ENCODE data around the gene SIGLEC5. TPM values are rescaled to one million over a fixed set of nuclear protein-coding genes. Genes with fewer than 3 reads are reported as not detected.

Gene SIGLEC5
- total and polyA plus RNA-seq, 2 experiments from 2014 or later, result not detected

DNA sequence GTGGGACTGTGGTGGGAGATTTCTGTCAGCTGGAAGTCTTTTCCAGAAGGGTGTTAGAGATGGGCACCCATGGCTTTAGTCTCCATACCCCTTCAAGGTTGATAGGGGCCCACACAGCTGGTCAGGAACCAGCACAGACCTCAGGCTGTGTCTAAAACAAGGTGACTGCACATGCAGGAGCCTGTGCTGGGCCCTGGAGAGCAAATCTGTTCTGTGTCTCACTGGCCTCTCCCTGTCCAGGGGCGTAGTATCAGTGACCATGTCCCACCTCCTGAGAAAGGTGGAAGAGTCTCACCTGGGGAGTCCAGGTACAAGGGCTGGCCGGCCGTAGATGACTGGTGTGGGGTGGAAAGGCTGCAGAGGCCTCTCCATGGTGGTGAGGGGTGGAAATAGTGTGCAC lies 39.8 kb downstream of the SIGLEC5 start (continued):
- TF ChIP-seq, protein P1, sequence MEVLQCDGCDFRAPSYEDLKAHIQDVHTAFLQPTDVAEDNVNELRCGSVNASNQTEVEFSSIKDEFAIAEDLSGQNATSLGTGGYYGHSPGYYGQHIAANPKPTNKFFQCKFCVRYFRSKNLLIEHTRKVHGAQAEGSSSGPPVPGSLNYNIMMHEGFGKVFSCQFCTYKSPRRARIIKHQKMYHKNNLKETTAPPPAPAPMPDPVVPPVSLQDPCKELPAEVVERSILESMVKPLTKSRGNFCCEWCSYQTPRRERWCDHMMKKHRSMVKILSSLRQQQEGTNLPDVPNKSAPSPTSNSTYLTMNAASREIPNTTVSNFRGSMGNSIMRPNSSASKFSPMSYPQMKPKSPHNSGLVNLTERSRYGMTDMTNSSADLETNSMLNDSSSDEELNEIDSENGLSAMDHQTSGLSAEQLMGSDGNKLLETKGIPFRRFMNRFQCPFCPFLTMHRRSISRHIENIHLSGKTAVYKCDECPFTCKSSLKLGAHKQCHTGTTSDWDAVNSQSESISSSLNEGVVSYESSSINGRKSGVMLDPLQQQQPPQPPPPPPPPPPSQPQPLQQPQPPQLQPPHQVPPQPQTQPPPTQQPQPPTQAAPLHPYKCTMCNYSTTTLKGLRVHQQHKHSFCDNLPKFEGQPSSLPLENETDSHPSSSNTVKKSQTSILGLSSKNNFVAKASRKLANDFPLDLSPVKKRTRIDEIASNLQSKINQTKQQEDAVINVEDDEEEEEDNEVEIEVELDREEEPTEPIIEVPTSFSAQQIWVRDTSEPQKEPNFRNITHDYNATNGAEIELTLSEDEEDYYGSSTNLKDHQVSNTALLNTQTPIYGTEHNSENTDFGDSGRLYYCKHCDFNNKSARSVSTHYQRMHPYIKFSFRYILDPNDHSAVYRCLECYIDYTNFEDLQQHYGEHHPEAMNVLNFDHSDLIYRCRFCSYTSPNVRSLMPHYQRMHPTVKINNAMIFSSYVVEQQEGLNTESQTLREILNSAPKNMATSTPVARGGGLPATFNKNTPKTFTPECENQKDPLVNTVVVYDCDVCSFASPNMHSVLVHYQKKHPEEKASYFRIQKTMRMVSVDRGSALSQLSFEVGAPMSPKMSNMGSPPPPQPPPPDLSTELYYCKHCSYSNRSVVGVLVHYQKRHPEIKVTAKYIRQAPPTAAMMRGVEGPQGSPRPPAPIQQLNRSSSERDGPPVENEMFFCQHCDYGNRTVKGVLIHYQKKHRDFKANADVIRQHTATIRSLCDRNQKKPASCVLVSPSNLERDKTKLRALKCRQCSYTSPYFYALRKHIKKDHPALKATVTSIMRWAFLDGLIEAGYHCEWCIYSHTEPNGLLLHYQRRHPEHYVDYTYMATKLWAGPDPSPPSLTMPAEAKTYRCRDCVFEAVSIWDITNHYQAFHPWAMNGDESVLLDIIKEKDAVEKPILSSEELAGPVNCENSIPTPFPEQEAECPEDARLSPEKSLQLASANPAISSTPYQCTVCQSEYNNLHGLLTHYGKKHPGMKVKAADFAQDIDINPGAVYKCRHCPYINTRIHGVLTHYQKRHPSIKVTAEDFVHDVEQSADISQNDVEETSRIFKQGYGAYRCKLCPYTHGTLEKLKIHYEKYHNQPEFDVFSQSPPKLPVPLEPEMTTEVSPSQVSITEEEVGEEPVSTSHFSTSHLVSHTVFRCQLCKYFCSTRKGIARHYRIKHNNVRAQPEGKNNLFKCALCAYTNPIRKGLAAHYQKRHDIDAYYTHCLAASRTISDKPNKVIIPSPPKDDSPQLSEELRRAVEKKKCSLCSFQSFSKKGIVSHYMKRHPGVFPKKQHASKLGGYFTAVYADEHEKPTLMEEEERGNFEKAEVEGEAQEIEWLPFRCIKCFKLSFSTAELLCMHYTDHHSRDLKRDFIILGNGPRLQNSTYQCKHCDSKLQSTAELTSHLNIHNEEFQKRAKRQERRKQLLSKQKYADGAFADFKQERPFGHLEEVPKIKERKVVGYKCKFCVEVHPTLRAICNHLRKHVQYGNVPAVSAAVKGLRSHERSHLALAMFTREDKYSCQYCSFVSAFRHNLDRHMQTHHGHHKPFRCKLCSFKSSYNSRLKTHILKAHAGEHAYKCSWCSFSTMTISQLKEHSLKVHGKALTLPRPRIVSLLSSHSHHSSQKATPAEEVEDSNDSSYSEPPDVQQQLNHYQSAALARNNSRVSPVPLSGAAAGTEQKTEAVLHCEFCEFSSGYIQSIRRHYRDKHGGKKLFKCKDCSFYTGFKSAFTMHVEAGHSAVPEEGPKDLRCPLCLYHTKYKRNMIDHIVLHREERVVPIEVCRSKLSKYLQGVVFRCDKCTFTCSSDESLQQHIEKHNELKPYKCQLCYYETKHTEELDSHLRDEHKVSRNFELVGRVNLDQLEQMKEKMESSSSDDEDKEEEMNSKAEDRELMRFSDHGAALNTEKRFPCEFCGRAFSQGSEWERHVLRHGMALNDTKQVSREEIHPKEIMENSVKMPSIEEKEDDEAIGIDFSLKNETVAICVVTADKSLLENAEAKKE (CRISPR knock-in tag; IDR thresholded peaks at IDR 0.05), result no peak
- no peak for TF ChIP-seq ZNF114 (CRISPR knock-in tag; IDR thresholded peaks at IDR 0.05)

DNA sequence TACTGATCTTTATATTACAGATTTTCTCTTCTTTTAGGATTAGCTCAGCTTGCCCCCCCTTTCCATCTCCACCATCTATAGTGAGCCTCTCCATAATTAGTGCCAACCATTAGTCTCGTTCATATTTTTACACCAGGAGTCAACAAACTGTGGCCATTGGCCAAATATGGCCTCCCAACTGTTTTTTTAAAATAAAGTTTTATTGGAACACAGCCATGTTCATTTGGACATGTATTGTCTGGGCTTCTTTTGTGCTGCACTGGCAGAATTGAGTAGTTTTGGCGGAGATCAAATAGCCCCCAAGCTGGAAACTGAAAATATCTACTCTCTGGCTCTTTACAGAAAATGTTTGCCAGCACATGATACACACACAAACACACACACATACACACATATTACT lies 40.7 kb downstream of the SIGLEC5 start:
- H3K36me3 Mint-ChIP-seq (ENCODE audit: low read depth), result peaks cover 44% of the 10 kb centered on the region
- H3K27ac Mint-ChIP-seq, result no peak overlapping the region
- H3K9me3 Mint-ChIP-seq, result peaks cover 37% of the 10 kb centered on the region
- no peak for DNase-seq (ENCODE audit: low spot score)
- H3K4me3 ChIP-seq, result no peak overlapping the region
- no peaks in the 10 kb centered on the region for H3F3A ChIP-seq (replicated peaks; ENCODE audit: low read depth)
- peaks cover 5% of the 10 kb centered on the region for H3K27me3 Mint-ChIP-seq (ENCODE audit: insufficient read depth, low read depth, poor library complexity)
- H3K79me2 ChIP-seq (replicated peaks; ENCODE audit: insufficient read depth), result no peaks in the 10 kb centered on the region
- H3K27me3 ChIP-seq (ENCODE audit: insufficient read depth), result no peaks in the 10 kb centered on the region
- no peaks in the 10 kb centered on the region for H4K20me1 ChIP-seq (replicated peaks; ENCODE audit: insufficient read depth)
- no peak overlapping the region for H2AFZ ChIP-seq
- H3K27ac ChIP-seq (ENCODE audit: low read depth), result no peak overlapping the region
- ATAC-seq, result no peak
- 0 out of 2 replicates have a peak, but pooled peaks cover 4% of the 10 kb centered on the region for H3K9me2 ChIP-seq (ENCODE audit: insufficient read depth)
- H3K4me2 ChIP-seq, result no peak overlapping the region
- peaks cover 4% of the 10 kb centered on the region; the same call in 1 of the 3 replicates for H3K4me1 Mint-ChIP-seq
- TF ChIP-seq EZH2 (IDR thresholded peaks at IDR 0.05; ENCODE audit: low read depth, unreplicated experiment) (no peak), ZNF331 (CRISPR knock-in tag; IDR thresholded peaks at IDR 0.05; ENCODE audit: low read depth) (no peak), JUNB (IDR thresholded peaks at IDR 0.05; ENCODE audit: unreplicated experiment) (no peak), CREB1 (CRISPR knock-in tag; IDR thresholded peaks at IDR 0.05; ENCODE audit: low read depth) (no peak)
- TF ChIP-seq, protein P2, sequence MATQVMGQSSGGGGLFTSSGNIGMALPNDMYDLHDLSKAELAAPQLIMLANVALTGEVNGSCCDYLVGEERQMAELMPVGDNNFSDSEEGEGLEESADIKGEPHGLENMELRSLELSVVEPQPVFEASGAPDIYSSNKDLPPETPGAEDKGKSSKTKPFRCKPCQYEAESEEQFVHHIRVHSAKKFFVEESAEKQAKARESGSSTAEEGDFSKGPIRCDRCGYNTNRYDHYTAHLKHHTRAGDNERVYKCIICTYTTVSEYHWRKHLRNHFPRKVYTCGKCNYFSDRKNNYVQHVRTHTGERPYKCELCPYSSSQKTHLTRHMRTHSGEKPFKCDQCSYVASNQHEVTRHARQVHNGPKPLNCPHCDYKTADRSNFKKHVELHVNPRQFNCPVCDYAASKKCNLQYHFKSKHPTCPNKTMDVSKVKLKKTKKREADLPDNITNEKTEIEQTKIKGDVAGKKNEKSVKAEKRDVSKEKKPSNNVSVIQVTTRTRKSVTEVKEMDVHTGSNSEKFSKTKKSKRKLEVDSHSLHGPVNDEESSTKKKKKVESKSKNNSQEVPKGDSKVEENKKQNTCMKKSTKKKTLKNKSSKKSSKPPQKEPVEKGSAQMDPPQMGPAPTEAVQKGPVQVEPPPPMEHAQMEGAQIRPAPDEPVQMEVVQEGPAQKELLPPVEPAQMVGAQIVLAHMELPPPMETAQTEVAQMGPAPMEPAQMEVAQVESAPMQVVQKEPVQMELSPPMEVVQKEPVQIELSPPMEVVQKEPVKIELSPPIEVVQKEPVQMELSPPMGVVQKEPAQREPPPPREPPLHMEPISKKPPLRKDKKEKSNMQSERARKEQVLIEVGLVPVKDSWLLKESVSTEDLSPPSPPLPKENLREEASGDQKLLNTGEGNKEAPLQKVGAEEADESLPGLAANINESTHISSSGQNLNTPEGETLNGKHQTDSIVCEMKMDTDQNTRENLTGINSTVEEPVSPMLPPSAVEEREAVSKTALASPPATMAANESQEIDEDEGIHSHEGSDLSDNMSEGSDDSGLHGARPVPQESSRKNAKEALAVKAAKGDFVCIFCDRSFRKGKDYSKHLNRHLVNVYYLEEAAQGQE (IDR thresholded peaks at IDR 0.05; ENCODE audit: unreplicated experiment), result no peak
- TF ChIP-seq, protein P3, sequence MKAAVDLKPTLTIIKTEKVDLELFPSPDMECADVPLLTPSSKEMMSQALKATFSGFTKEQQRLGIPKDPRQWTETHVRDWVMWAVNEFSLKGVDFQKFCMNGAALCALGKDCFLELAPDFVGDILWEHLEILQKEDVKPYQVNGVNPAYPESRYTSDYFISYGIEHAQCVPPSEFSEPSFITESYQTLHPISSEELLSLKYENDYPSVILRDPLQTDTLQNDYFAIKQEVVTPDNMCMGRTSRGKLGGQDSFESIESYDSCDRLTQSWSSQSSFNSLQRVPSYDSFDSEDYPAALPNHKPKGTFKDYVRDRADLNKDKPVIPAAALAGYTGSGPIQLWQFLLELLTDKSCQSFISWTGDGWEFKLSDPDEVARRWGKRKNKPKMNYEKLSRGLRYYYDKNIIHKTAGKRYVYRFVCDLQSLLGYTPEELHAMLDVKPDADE (IDR thresholded peaks at IDR 0.05), result no peak
- no peak overlapping the region for H3K4me3 Mint-ChIP-seq
- H3K36me3 ChIP-seq (ENCODE audit: insufficient read depth), result peaks cover 25% of the 10 kb centered on the region
- H3K4me1 ChIP-seq (ENCODE audit: insufficient read depth), result 0 out of 2 replicates have a peak, but pooled peaks cover 3% of the 10 kb centered on the region
